Progenitor cell of endocrine pancreas (in vitro differentiated cells): ENCODE measurements around the gene CNR1. TPM values are rescaled to one million over a fixed set of nuclear protein-coding genes. Genes with fewer than 3 reads are reported as not detected.

Experiments
- DNase-seq: peaks from one replicate; pipeline ENCODE4 v3.0.0; 2021; ENCODE audit warnings: low spot score; ENCODE audit not compliant: unreplicated experiment
- H3K27ac Mint-ChIP-seq: 2 replicates; pipeline ENCODE4 v1.8.0; 2021; ENCODE audit warnings: mild to moderate bottlenecking, moderate library complexity, mixed read lengths
- H3K27me3 Mint-ChIP-seq: 2 replicates; pipeline ENCODE4 v1.8.0; 2021; ENCODE audit warnings: mixed read lengths
- H3K36me3 Mint-ChIP-seq: 2 replicates; pipeline ENCODE4 v1.8.0; 2022; ENCODE audit warnings: mixed read lengths; ENCODE audit not compliant: insufficient read depth
- H3K4me1 Mint-ChIP-seq: 2 replicates; pipeline ENCODE4 v1.8.0; 2021; ENCODE audit warnings: low read depth, mixed read lengths
- H3K4me3 Mint-ChIP-seq: 2 replicates; pipeline ENCODE4 v1.8.0; 2021; ENCODE audit warnings: low read depth, mild to moderate bottlenecking, moderate library complexity, mixed read lengths
- H3K9me3 Mint-ChIP-seq: 2 replicates; pipeline ENCODE4 v1.8.0; 2021; ENCODE audit warnings: low read depth, mixed read lengths
- CTCF ChIP-seq: fragments of 200-600 bp; sonication (generic); IDR thresholded peaks from one replicate; pipeline ENCODE4 v1.5.0; 2021; ENCODE audit warnings: antibody characterized with exemption, mild to moderate bottlenecking; ENCODE audit not compliant: unreplicated experiment
- total RNA-seq: library from RNA; stranded (reverse); gene quantifications from 2 replicates; pipeline ENCODE4 v1.2.1, GENCODE V29; 2021

CNR1 gene
- total RNA-seq, 1 donor from 2014 or later: 26.2 TPM

GRCh38 chr6:88134575-88134974 lies 31.6 kb downstream of the CNR1 start:
- DNase-seq: no peak
- Mint-ChIP-seq H3K36me3 (no peaks in the 10 kb centered on the region), H3K9me3 (no peaks in the 10 kb centered on the region), H3K4me3 (no peak overlapping the region), H3K27me3 (no peaks in the 10 kb centered on the region), H3K4me1 (peaks cover 4% of the 10 kb centered on the region), H3K27ac (no peak overlapping the region)
- TF ChIP-seq CTCF: no peak

GRCh38 chr6:88133718-88134117 lies 32.4 kb downstream of the CNR1 start:
- H3K36me3 Mint-ChIP-seq: no peaks in the 10 kb centered on the region
- DNase-seq: no peak
- TF ChIP-seq CTCF: no peak
- no peaks in the 10 kb centered on the region for H3K27me3 Mint-ChIP-seq
- H3K4me1 Mint-ChIP-seq: peaks cover 4% of the 10 kb centered on the region
- no peak overlapping the region for H3K27ac Mint-ChIP-seq
- H3K9me3 Mint-ChIP-seq: no peaks in the 10 kb centered on the region
- no peak overlapping the region for H3K4me3 Mint-ChIP-seq

- no peak for DNase-seq
- Mint-ChIP-seq H3K27ac (no peak overlapping the region), H3K4me1 (no peaks in the 10 kb centered on the region), H3K4me3 (no peak overlapping the region), H3K27me3 (no peaks in the 10 kb centered on the region), H3K36me3 (no peaks in the 10 kb centered on the region), H3K9me3 (peaks cover 6% of the 10 kb centered on the region)
- no peak for TF ChIP-seq CTCF
Observed at GRCh38 chr6:88124925-88125557, 41.1 kb downstream of the CNR1 start.

GRCh38 chr6:88120635-88121034 lies 45.5 kb downstream of the CNR1 start:
- no peak overlapping the region for H3K27ac Mint-ChIP-seq
- no peaks in the 10 kb centered on the region for H3K27me3 Mint-ChIP-seq
- DNase-seq: no peak
- no peaks in the 10 kb centered on the region for H3K36me3 Mint-ChIP-seq
- no peak for TF ChIP-seq CTCF
- H3K9me3 Mint-ChIP-seq: peaks cover 6% of the 10 kb centered on the region
- H3K4me3 Mint-ChIP-seq: no peak overlapping the region
- no peaks in the 10 kb centered on the region for H3K4me1 Mint-ChIP-seq

GRCh38 chr6:88119769-88120168 lies 46.4 kb downstream of the CNR1 start:
- no peak overlapping the region for H3K27ac Mint-ChIP-seq
- DNase-seq: no peak
- no peaks in the 10 kb centered on the region for H3K36me3 Mint-ChIP-seq
- H3K4me1 Mint-ChIP-seq: no peaks in the 10 kb centered on the region
- no peak for TF ChIP-seq CTCF
- H3K9me3 Mint-ChIP-seq: no peaks in the 10 kb centered on the region
- no peak overlapping the region for H3K4me3 Mint-ChIP-seq
- H3K27me3 Mint-ChIP-seq: no peaks in the 10 kb centered on the region
